Smooth muscle cell of the umbilical artery (primary cell): ENCODE results near the gene ITIH6. TPM values are rescaled to one million over a fixed set of nuclear protein-coding genes. Genes with fewer than 3 reads are reported as not detected.

Source experiments
- total RNA-seq: library from RNA; depleted of rRNA; stranded (reverse); fragments of >200 nt; gene quantifications from 2 replicates; pipeline ENCODE4 v1.2.3, GENCODE V29; 2014

Gene ITIH6, protein sequence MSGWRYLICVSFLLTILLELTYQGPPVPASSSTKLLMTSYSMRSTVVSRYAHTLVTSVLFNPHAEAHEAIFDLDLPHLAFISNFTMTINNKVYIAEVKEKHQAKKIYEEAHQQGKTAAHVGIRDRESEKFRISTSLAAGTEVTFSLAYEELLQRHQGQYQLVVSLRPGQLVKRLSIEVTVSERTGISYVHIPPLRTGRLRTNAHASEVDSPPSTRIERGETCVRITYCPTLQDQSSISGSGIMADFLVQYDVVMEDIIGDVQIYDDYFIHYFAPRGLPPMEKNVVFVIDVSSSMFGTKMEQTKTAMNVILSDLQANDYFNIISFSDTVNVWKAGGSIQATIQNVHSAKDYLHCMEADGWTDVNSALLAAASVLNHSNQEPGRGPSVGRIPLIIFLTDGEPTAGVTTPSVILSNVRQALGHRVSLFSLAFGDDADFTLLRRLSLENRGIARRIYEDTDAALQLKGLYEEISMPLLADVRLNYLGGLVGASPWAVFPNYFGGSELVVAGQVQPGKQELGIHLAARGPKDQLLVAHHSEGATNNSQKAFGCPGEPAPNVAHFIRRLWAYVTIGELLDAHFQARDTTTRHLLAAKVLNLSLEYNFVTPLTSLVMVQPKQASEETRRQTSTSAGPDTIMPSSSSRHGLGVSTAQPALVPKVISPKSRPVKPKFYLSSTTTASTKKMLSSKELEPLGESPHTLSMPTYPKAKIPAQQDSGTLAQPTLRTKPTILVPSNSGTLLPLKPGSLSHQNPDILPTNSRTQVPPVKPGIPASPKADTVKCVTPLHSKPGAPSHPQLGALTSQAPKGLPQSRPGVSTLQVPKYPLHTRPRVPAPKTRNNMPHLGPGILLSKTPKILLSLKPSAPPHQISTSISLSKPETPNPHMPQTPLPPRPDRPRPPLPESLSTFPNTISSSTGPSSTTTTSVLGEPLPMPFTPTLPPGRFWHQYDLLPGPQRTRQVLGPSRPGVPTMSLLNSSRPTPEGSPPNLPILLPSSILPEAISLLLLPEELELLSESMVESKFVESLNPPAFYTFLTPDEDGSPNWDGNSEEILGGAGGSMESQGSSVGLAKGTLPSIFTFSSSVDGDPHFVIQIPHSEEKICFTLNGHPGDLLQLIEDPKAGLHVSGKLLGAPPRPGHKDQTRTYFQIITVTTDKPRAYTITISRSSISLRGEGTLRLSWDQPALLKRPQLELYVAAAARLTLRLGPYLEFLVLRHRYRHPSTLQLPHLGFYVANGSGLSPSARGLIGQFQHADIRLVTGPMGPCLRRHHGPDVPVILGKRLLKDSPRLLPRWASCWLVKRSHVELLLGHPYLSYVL
- total RNA-seq, result not detected in 2 replicates

DNA sequence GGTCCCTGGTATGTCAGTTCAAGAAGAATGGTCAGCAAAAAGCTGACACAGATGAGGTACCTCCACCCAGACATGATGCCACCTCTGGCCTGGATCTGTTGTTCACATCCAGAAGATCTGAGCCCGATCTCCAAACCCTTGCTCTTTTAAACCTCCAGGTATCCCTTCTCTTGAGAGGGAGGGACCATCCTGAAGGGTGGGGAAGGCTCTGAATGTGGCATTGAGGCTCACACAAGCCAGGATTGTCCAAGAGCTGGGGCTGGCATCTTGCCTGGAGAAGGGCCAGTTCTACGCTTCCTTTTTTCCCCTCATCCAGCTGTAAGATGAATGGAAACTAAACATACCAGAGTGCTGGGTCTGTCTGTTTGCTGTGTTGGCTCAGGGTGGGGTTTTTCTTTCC, at the start of gene ITIH6:
Gene ITIH6 (minus strand): TSS at position 119 of the 400 bp plus-strand sequence. CDS start 45 bp downstream, at position 74.

DNA sequence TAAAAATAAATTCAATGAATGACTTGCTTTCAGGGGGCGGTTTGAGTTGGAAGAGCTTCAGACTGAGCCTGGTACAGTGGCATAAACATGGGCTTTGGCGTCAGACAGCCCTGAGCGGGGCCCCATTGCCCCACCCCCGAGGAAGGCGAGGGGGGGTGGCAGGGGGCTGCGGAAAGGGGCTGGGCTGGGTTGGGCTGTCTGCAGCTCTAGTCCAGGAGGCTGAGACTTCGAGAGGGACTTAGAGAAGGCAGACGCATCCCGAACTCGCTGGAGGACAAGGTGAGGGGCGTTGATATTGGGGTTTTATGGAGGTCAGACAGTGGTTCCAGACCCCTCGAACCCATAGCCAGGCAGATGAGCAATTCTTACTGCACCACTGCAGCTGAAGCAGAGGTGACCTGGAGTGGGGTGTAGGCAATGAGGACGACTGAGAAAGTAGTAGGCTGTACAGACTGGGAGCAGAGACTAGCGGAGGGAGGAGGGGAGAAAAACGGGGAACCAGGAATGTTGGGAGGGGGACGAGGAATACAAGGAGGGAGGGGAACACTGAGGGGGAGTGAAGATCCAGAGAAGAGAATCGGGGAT, 9.6 kb upstream of the ITIH6 start, which contains the start of gene MAGED2:
Gene MAGED2 (plus strand): TSS at position 222 of the 585 bp plus-strand sequence. CDS start 1,587 bp downstream, outside the sequence.

Other genes with a start within 250 kb of the ITIH6 start
- gene MAGED2, start 9.5 kb upstream of the ITIH6 start, total RNA-seq, result 290 and 376 TPM in 2 replicates
- gene TRO, start 122.6 kb upstream of the ITIH6 start, total RNA-seq, result 26.7 and 30.3 TPM in 2 replicates
- gene PFKFB1, start 195.9 kb upstream of the ITIH6 start, total RNA-seq, result under 0.01 TPM in 1 of 2 replicates, not detected in the other
- 5.6 and 7.6 TPM in 2 replicates for gene APEX2, start 202.1 kb upstream of the ITIH6 start, total RNA-seq
- not detected in 2 replicates for gene ALAS2, start 232.7 kb upstream of the ITIH6 start, total RNA-seq